Thyroid gland (tissue), 4 donors: Measurements from ENCODE around the gene TMEM184C.

Experiments
- POLR2A ChIP-seq, 2 donors: fragments of 450-650 bp; IDR thresholded peaks; one replicate each; pipeline ENCODE4 v1.6.1; 2017; ENCODE audit warnings: antibody characterized with exemption in 2 of 2, mild to moderate bottlenecking in 2 of 2, moderate library complexity in 1 of 2
- TF ChIP-seq, protein P1 (sequence below), 6 experiments: fragments of 200-600 bp in 3 of 6; fragments of 450-650 bp in 3 of 6; sonication (generic) in 3 of 6; IDR thresholded peaks; one replicate each; pipeline ENCODE4 v1.5.1; 2016 to 2019; ENCODE audit warnings: antibody characterized with exemption in 6 of 6, mild to moderate bottlenecking in 2 of 6, inconsistent platforms in 1 of 6, moderate library complexity in 1 of 6

DNA sequence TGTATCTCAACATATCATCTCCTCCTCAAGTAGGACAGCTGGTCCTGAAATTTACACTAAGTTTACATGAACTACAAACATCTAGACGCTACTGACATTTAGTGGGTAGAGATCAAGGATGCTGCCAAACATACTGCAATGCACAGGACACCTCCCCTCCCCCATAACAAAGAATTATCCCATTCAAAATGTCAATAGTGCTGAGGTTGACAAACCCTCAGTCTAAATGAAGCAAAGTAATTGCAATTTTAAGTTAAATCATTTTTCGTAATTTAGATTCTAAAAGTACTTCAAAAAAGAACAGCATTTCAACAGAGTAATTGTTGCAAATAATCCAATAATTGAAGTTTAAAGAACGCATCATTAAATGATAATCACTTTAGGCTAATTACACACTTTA is 65.6 kb downstream of the TMEM184C start:
- TF ChIP-seq, protein P1, sequence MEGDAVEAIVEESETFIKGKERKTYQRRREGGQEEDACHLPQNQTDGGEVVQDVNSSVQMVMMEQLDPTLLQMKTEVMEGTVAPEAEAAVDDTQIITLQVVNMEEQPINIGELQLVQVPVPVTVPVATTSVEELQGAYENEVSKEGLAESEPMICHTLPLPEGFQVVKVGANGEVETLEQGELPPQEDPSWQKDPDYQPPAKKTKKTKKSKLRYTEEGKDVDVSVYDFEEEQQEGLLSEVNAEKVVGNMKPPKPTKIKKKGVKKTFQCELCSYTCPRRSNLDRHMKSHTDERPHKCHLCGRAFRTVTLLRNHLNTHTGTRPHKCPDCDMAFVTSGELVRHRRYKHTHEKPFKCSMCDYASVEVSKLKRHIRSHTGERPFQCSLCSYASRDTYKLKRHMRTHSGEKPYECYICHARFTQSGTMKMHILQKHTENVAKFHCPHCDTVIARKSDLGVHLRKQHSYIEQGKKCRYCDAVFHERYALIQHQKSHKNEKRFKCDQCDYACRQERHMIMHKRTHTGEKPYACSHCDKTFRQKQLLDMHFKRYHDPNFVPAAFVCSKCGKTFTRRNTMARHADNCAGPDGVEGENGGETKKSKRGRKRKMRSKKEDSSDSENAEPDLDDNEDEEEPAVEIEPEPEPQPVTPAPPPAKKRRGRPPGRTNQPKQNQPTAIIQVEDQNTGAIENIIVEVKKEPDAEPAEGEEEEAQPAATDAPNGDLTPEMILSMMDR (IDR thresholded peaks at IDR 0.05) = no peak
- TF ChIP-seq POLR2A (IDR thresholded peaks at IDR 0.05) = no peak
